HCT116 (cell line): Measurements from ENCODE around the gene HIVEP2. TPM values are rescaled to one million over a fixed set of nuclear protein-coding genes. Genes with fewer than 3 reads are reported as not detected.

ENCODE experiments used
- ATAC-seq: fragments of 200-7000 bp; cut with Tn5 transposase; 2 replicates; pipeline ENCODE4 v1.9.1; 2020; ENCODE audit warnings: mild to moderate bottlenecking, moderate library complexity
- BruUV-seq: library from RNA; stranded (reverse); fragments of 400-500 nt; replicated peaks from 2 replicates; lab custom pipeline; 2021; lab: Mats Ljungman, UMichigan
- CTCF ChIA-PET: fragments of 300-600 bp; sonication (Branson Sonifier 250); formaldehyde crosslinking; loops from one replicate; lab custom pipeline; 2021; ENCODE audit warnings: antibody characterized with exemption; lab: Charles Lee
- POLR2A ChIA-PET: fragments of 300-600, 350-600 bp; sonication (Branson Sonifier 250); formaldehyde crosslinking; loops from one replicate; lab custom pipeline; 2021; ENCODE audit warnings: antibody characterized with exemption; lab: Charles Lee
- RAD21 ChIA-PET, 2 experiments: fragments of 300-600 bp; sonication (Branson Sonifier 250); formaldehyde crosslinking; loops; one replicate each; lab custom pipeline; 2023; ENCODE audit warnings: low total read pairs in 2 of 2; ENCODE audit not compliant: uncharacterized antibody in 2 of 2, unreplicated experiment in 2 of 2, low non-redundant PET in 1 of 2; lab: Charles Lee
- DNase-seq: peaks from one replicate; pipeline ENCODE4 v3.0.0-alpha.2; 2010; ENCODE audit warnings: low read depth, low spot score
- H2AFZ ChIP-seq: fragments of 200-600 bp; shearing (Covaris generic), sonication (generic); 2 replicates; pipeline ENCODE4 v1.6.1; 2017; ENCODE audit warnings: low read depth, mixed run types, mixed read lengths, antibody characterized with exemption, low read length; ENCODE audit not compliant: poor library complexity, severe bottlenecking
- H3K27ac ChIP-seq: 2 replicates; pipeline ENCODE4 v1.5.1; 2012; ENCODE audit warnings: low read depth, low read length
- H3K27me3 ChIP-seq: fragments of 200-600 bp; sonication (generic); 2 replicates; pipeline ENCODE4 v1.6.1; 2016; ENCODE audit warnings: mixed run types, low read length, mixed read lengths; ENCODE audit not compliant: insufficient read depth
- H3K36me3 ChIP-seq, 2 experiments: fragments of 200-500 bp in 1 of 2; fragments of 200-600 bp in 1 of 2; sonication (Bioruptor generic) in 1 of 2; sonication (generic) in 1 of 2; 2 replicates each; pipeline versions ENCODE4 v1.5.1 to v1.6.1; 2014 to 2016; ENCODE audit warnings: low read length in 2 of 2, inconsistent platforms in 1 of 2, mixed read lengths in 1 of 2, mixed run types in 1 of 2; ENCODE audit not compliant: insufficient read depth in 2 of 2, control insufficient read depth in 1 of 2
- H3K4me1 ChIP-seq, 2 experiments: fragments of 200-600 bp in 1 of 2; sonication (generic) in 1 of 2; 2 replicates each; pipeline versions ENCODE4 v1.5.1 to v1.6.1; 2012 to 2017; ENCODE audit warnings: low read length in 2 of 2, inconsistent platforms in 1 of 2, mild to moderate bottlenecking in 1 of 2, mixed read lengths in 1 of 2, mixed run types in 1 of 2, moderate library complexity in 1 of 2; ENCODE audit not compliant: insufficient read depth in 2 of 2, control insufficient read depth in 1 of 2
- H3K4me2 ChIP-seq: fragments of 200-600 bp; sonication (generic); 2 replicates; pipeline ENCODE4 v1.6.1; 2017; ENCODE audit warnings: mixed run types, low read length, mixed read lengths
- H3K4me3 ChIP-seq, 2 experiments: fragments of 200-600 bp in 1 of 2; sonication (generic) in 1 of 2; replicated peaks in 1 of 2; 2 replicates each; pipeline ENCODE4 v1.5.1; 2011 to 2016; ENCODE audit warnings: low read length in 2 of 2, control low read depth in 1 of 2, low read depth in 1 of 2, mild to moderate bottlenecking in 1 of 2, mixed read lengths in 1 of 2, mixed run types in 1 of 2
- H3K79me2 ChIP-seq: fragments of 200-600 bp; sonication (generic); 2 replicates; pipeline ENCODE4 v1.6.1; 2017; ENCODE audit warnings: mild to moderate bottlenecking, mixed run types, low read length, moderate library complexity, mixed read lengths; ENCODE audit not compliant: insufficient read depth
- H3K9ac ChIP-seq: fragments of 200-600 bp; sonication (generic); 2 replicates; pipeline ENCODE4 v1.6.1; 2016; ENCODE audit warnings: low read length, mixed read lengths
- H3K9me2 ChIP-seq: fragments of 200-600 bp; sonication (generic), shearing (Covaris generic); 2 replicates; pipeline ENCODE4 v1.6.1; 2017; ENCODE audit warnings: mixed run types, mild to moderate bottlenecking, moderate library complexity; ENCODE audit not compliant: insufficient read depth
- H3K9me3 ChIP-seq, 2 experiments: fragments of 200-500 bp in 1 of 2; fragments of 200-600 bp in 1 of 2; sonication (Bioruptor generic) in 1 of 2; sonication (generic) in 1 of 2; 2 replicates each; pipeline ENCODE4 v1.6.1; 2014 to 2017; ENCODE audit warnings: low read length in 2 of 2, mixed read lengths in 2 of 2, inconsistent platforms in 1 of 2, low read depth in 1 of 2, mild to moderate bottlenecking in 1 of 2, mixed run types in 1 of 2, moderate library complexity in 1 of 2; ENCODE audit not compliant: control insufficient read depth in 1 of 2, insufficient read depth in 1 of 2
- H4K20me1 ChIP-seq: fragments of 200-600 bp; sonication (generic), shearing (Covaris generic); 2 replicates; pipeline ENCODE4 v1.6.1; 2017; ENCODE audit warnings: mixed run types, mild to moderate bottlenecking, moderate library complexity; ENCODE audit not compliant: insufficient read depth
- CBX3 ChIP-seq: IDR thresholded peaks from 2 replicates; pipeline ENCODE4 v1.6.1; 2012; ENCODE audit warnings: low read depth
- CEBPB ChIP-seq: IDR thresholded peaks from 2 replicates; pipeline ENCODE4 v1.6.1; 2012; ENCODE audit warnings: low read depth
- CTCF ChIP-seq, 3 experiments: fragments of 200-600 bp in 1 of 3; sonication (generic) in 1 of 3; IDR thresholded peaks in 2 of 3; conservative IDR thresholded peaks in 1 of 3; 2 replicates each; pipeline ENCODE4 v1.5.1; 2012 to 2017; ENCODE audit warnings: low read depth in 2 of 3, low read length in 2 of 3, antibody characterized with exemption in 1 of 3, borderline replicate concordance in 1 of 3, control low read depth in 1 of 3, mild to moderate bottlenecking in 1 of 3, mixed read lengths in 1 of 3, mixed run types in 1 of 3, moderate library complexity in 1 of 3; ENCODE audit not compliant: insufficient read depth in 1 of 3
- EGR1 ChIP-seq: IDR thresholded peaks from 2 replicates; pipeline ENCODE4 v1.6.1; 2012; ENCODE audit warnings: low read depth
- ELF1 ChIP-seq: IDR thresholded peaks from 2 replicates; pipeline ENCODE4 v1.6.1; 2012; ENCODE audit warnings: low read depth, borderline replicate concordance
- EZH2 ChIP-seq: fragments of 200-600 bp; sonication (generic); IDR thresholded peaks from 2 replicates; pipeline ENCODE4 v1.6.1; 2017; ENCODE audit warnings: antibody characterized with exemption, mixed run types
- EZH2phosphoT487 ChIP-seq: fragments of 200-600 bp; IDR thresholded peaks from 2 replicates; pipeline ENCODE4 v1.6.1; 2018; ENCODE audit warnings: antibody characterized with exemption, borderline replicate concordance
- FOSL1 ChIP-seq: IDR thresholded peaks from 2 replicates; pipeline ENCODE4 v1.6.1; 2012; ENCODE audit warnings: low read depth
- JUND ChIP-seq: IDR thresholded peaks from 2 replicates; pipeline ENCODE4 v1.6.1; 2012
- MAX ChIP-seq: IDR thresholded peaks from 2 replicates; pipeline ENCODE4 v1.6.1; 2012
- POLR2AphosphoS5 ChIP-seq: IDR thresholded peaks from 2 replicates; pipeline ENCODE4 v1.6.1; 2011; ENCODE audit warnings: mild to moderate bottlenecking, low read depth, low read length, moderate library complexity
- SIN3A ChIP-seq: IDR thresholded peaks from 2 replicates; pipeline ENCODE4 v1.6.1; 2012; ENCODE audit warnings: low read depth
- SP1 ChIP-seq: IDR thresholded peaks from 2 replicates; pipeline ENCODE4 v1.6.1; 2012; ENCODE audit warnings: low read depth
- SRF ChIP-seq: IDR thresholded peaks from 2 replicates; pipeline ENCODE4 v1.6.1; 2012; ENCODE audit warnings: low read depth
- YY1 ChIP-seq: IDR thresholded peaks from 2 replicates; pipeline ENCODE4 v1.6.1; 2011; ENCODE audit warnings: low read length, low read depth, moderate library complexity, mild to moderate bottlenecking; ENCODE audit not compliant: insufficient replicate concordance; ENCODE audit errors: extremely low read depth
- ZFX ChIP-seq: fragments of 450-650 bp; IDR thresholded peaks from 2 replicates; pipeline ENCODE4 v1.6.1; 2017
- ZNF274 ChIP-seq: fragments of 200-500 bp; sonication (Bioruptor generic); IDR thresholded peaks from 2 replicates; pipeline ENCODE4 v1.6.1; 2014; ENCODE audit warnings: mild to moderate bottlenecking, low read depth, low read length, inconsistent platforms
- intact Hi-C: fragments of 100-400 bp; cut with micrococcal nuclease; formaldehyde crosslinking; loops from 2 replicates; pipeline ENCODE4 v1.10.0; 2022
- total RNA-seq: library from RNA; stranded (reverse); gene quantifications from one replicate; pipeline ENCODE4 v1.2.1, GENCODE V29; 2021; ENCODE audit not compliant: unreplicated experiment
- TF ChIP-seq, protein P1 (sequence below): IDR thresholded peaks from 2 replicates; pipeline ENCODE4 v1.6.1; 2012; ENCODE audit warnings: low read depth
- TF ChIP-seq, protein P2 (sequence below): IDR thresholded peaks from 2 replicates; pipeline ENCODE4 v1.6.1; 2012
- TF ChIP-seq, protein P3 (sequence below): IDR thresholded peaks from 2 replicates; pipeline ENCODE4 v1.6.1; 2011; ENCODE audit warnings: mild to moderate bottlenecking, low read length, moderate library complexity; ENCODE audit not compliant: insufficient replicate concordance; ENCODE audit errors: extremely low read depth

Gene HIVEP2
- total RNA-seq, 1 experiment from 2014 or later, result 8.1 TPM

GRCh38 chr6:142827369-142827768, 117.6 kb downstream of the HIVEP2 start:
- CTCF ChIA-PET, result no interaction called here
- RAD21 ChIA-PET, result no interaction called here
- DNase-seq, result no peak
- H2AFZ ChIP-seq, result no peak overlapping the region
- H3K36me3 ChIP-seq, result no peaks in the 10 kb centered on the region
- no peaks in the 10 kb centered on the region for H3K27me3 ChIP-seq
- TF ChIP-seq, protein P1, sequence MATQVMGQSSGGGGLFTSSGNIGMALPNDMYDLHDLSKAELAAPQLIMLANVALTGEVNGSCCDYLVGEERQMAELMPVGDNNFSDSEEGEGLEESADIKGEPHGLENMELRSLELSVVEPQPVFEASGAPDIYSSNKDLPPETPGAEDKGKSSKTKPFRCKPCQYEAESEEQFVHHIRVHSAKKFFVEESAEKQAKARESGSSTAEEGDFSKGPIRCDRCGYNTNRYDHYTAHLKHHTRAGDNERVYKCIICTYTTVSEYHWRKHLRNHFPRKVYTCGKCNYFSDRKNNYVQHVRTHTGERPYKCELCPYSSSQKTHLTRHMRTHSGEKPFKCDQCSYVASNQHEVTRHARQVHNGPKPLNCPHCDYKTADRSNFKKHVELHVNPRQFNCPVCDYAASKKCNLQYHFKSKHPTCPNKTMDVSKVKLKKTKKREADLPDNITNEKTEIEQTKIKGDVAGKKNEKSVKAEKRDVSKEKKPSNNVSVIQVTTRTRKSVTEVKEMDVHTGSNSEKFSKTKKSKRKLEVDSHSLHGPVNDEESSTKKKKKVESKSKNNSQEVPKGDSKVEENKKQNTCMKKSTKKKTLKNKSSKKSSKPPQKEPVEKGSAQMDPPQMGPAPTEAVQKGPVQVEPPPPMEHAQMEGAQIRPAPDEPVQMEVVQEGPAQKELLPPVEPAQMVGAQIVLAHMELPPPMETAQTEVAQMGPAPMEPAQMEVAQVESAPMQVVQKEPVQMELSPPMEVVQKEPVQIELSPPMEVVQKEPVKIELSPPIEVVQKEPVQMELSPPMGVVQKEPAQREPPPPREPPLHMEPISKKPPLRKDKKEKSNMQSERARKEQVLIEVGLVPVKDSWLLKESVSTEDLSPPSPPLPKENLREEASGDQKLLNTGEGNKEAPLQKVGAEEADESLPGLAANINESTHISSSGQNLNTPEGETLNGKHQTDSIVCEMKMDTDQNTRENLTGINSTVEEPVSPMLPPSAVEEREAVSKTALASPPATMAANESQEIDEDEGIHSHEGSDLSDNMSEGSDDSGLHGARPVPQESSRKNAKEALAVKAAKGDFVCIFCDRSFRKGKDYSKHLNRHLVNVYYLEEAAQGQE, result no peak
- TF ChIP-seq ZFX (no peak), SRF (no peak), EZH2phosphoT487 (no peak), EZH2 (no peak), SIN3A (no peak), FOSL1 (no peak), ELF1 (no peak), SP1 (no peak), YY1 (no peak), CEBPB (no peak), EGR1 (no peak), POLR2AphosphoS5 (no peak), CBX3 (no peak), MAX (no peak), ZNF274 (no peak), CTCF (IDR thresholded peaks at IDR 0.05 in 2 of 3, conservative IDR thresholded peaks at IDR 0.05 in 1 of 3; ENCODE audit: borderline replicate concordance in 1 of 3, insufficient read depth in 1 of 3, low read depth in 2 of 3, low read length in 2 of 3) (no peak), JUND (no peak)
- TF ChIP-seq, protein P2, sequence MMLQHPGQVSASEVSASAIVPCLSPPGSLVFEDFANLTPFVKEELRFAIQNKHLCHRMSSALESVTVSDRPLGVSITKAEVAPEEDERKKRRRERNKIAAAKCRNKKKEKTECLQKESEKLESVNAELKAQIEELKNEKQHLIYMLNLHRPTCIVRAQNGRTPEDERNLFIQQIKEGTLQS, result no peak
- TF ChIP-seq, protein P3, sequence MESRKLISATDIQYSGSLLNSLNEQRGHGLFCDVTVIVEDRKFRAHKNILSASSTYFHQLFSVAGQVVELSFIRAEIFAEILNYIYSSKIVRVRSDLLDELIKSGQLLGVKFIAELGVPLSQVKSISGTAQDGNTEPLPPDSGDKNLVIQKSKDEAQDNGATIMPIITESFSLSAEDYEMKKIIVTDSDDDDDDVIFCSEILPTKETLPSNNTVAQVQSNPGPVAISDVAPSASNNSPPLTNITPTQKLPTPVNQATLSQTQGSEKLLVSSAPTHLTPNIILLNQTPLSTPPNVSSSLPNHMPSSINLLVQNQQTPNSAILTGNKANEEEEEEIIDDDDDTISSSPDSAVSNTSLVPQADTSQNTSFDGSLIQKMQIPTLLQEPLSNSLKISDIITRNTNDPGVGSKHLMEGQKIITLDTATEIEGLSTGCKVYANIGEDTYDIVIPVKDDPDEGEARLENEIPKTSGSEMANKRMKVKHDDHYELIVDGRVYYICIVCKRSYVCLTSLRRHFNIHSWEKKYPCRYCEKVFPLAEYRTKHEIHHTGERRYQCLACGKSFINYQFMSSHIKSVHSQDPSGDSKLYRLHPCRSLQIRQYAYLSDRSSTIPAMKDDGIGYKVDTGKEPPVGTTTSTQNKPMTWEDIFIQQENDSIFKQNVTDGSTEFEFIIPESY, result no peak
- no peak overlapping the region for H3K4me3 ChIP-seq
- H3K79me2 ChIP-seq, result no peaks in the 10 kb centered on the region
- H3K4me2 ChIP-seq, result no peak overlapping the region
- no peak overlapping the region for H3K27ac ChIP-seq
- intact Hi-C loops, result no loop called here
- H3K9me3 ChIP-seq, result no peaks in the 10 kb centered on the region
- no TSS peak for BruUV-seq
- no peak for ATAC-seq
- POLR2A ChIA-PET, result no interaction called here
- no peaks in the 10 kb centered on the region for H3K9me2 ChIP-seq
- no peak overlapping the region for H3K9ac ChIP-seq
- no peaks in the 10 kb centered on the region for H4K20me1 ChIP-seq
- peaks cover 0 to 6% of the 10 kb centered on the region in 2 experiments; a peak in 1 of 4 replicates for H3K4me1 ChIP-seq
